HG02678 (cell line): ENCODE results near the gene FAM83B.
"Not testable (repeated sequence)": the region's sequence is repeated elsewhere in the genome, so short reads cannot be mapped to it uniquely, and the experiment has no call there.

Source experiments
- ATAC-seq: cut with Tn5 transposase; IDR thresholded peaks from one replicate; pipeline ENCODE4 v1.9.1; 2021; ENCODE audit warnings: mild to moderate bottlenecking, moderate library complexity; ENCODE audit not compliant: unreplicated experiment

Gene FAM83B

GRCh38 chr6:54971825-54972224 lies 125.3 kb downstream of the FAM83B start:
- no peak for ATAC-seq

- ATAC-seq = not testable (repeated sequence)
Measured at GRCh38 chr6:54979161-54979560, 132.6 kb downstream of the FAM83B start.

- ATAC-seq = no peak
Measured at GRCh38 chr6:54980511-54981275, 134.1 kb downstream of the FAM83B start.

- no peak for ATAC-seq
Measured at GRCh38 chr6:54981276-54981609, 134.7 kb downstream of the FAM83B start.

GRCh38 chr6:54981647-54982046 lies 135.1 kb downstream of the FAM83B start:
- no peak for ATAC-seq

GRCh38 chr6:54987633-54988290 lies 141.2 kb downstream of the FAM83B start:
- no peak for ATAC-seq

GRCh38 chr6:54988576-54988975 lies 142.0 kb downstream of the FAM83B start:
- ATAC-seq = no peak

GRCh38 chr6:54990001-54990400 lies 143.4 kb downstream of the FAM83B start:
- no peak for ATAC-seq
